ENCODE measurements around the gene CEP170.
"Not testable (repeated sequence)": the region's sequence is repeated elsewhere in the genome, so short reads cannot be mapped to it uniquely, and the experiment has no call there.

- TF ChIP-seq CTCF, POLR2A (IDR thresholded peaks at IDR 0.05): not testable (repeated sequence)
Measured at GRCh38 chr1:243215276-243215875, 39.7 kb downstream of the CEP170 start.

All from right lobe of liver (tissue), 4 donors.